GM12801 (cell line): ENCODE measurements around the gene NT5DC2.

Source experiments
- CTCF ChIP-seq: IDR thresholded peaks from one replicate; pipeline ENCODE4 v1.5.1; 2011; ENCODE audit warnings: control low read depth; ENCODE audit not compliant: insufficient read length; ENCODE audit errors: extremely low read depth

Gene NT5DC2

DNA sequence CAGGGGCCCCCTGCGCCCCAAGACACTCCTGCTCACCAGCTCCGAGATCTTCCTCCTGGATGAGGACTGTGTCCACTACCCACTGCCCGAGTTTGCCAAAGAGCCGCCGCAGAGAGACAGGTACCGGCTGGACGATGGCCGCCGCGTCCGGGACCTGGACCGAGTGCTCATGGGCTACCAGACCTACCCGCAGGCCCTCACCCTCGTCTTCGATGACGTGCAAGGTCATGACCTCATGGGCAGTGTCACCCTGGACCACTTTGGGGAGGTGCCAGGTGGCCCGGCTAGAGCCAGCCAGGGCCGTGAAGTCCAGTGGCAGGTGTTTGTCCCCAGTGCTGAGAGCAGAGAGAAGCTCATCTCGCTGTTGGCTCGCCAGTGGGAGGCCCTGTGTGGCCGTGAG is 41.6 kb downstream of the NT5DC2 start:
- no peak for TF ChIP-seq CTCF

GRCh38 chr3:52490939-52491526 is 42.6 kb downstream of the NT5DC2 start:
- no peak for TF ChIP-seq CTCF

GRCh38 chr3:52490035-52490938 is 43.4 kb downstream of the NT5DC2 start:
- TF ChIP-seq CTCF: no peak

DNA sequence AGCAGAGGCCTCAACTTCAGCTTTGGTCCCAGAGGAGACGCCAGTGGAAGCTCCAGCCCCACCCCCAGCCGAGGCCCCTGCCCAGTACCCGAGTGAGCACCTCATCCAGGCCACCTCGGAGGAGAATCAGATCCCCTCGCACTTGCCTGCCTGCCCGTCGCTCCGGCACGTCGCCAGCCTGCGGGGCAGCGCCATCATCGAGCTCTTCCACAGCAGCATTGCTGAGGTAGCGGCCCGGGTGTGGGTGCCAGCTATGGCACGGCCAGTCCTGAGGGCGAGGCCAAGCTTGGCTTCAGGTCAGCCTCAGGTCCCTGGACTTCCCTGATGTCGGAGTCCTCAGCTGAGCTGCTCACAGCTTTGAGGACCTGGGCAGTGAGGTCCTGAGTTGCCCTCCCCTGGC is 44.2 kb downstream of the NT5DC2 start:
- TF ChIP-seq CTCF: no peak

- no peak for TF ChIP-seq CTCF
These were observed 44.9 kb downstream of the NT5DC2 start for GRCh38 chr3:52488746-52489145.

DNA sequence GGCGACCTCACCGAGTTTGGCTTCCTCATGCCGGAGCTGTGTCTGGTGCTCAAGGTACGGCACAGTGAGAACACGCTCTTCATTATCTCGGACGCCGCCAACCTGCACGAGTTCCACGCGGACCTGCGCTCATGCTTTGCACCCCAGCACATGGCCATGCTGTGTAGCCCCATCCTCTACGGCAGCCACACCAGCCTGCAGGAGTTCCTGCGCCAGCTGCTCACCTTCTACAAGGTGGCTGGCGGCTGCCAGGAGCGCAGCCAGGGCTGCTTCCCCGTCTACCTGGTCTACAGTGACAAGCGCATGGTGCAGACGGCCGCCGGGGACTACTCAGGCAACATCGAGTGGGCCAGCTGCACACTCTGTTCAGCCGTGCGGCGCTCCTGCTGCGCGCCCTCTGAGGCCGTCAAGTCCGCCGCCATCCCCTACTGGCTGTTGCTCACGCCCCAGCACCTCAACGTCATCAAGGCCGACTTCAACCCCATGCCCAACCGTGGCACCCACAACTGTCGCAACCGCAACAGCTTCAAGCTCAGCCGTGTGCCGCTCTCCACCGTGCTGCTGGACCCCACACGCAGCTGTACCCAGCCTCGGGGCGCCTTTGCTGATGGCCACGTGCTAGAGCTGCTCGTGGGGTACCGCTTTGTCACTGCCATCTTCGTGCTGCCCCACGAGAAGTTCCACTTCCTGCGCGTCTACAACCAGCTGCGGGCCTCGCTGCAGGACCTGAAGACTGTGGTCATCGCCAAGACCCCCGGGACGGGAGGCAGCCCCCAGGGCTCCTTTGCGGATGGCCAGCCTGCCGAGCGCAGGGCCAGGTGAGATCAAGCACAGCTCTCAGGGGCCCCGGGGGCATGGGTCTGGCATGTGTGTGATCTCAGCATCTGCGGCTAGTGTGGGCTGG is 45.6 kb downstream of the NT5DC2 start:
- no peak for TF ChIP-seq CTCF
